Thoracic aorta (tissue), 2 donors: ENCODE data around the gene OR2A14. TPM values are rescaled to one million over a fixed set of nuclear protein-coding genes. Genes with fewer than 3 reads are reported as not detected.

Source experiments
- ATAC-seq: fragments of 150-250 bp; one replicate; pipeline ENCODE4 v1.8.0; 2017; ENCODE audit warnings: low read depth; ENCODE audit not compliant: insufficient number of reproducible peaks, low FRiP score
- DNase-seq: peaks from one replicate; pipeline ENCODE4 v3.0.0-alpha.2; 2020; ENCODE audit warnings: low spot score
- H3K27ac ChIP-seq, 2 donors: fragments of 200-600 bp; sonication (generic); 1 replicate in 1 of 2; 2 replicates in 1 of 2; pipeline ENCODE4 v1.5.1; 2016; ENCODE audit warnings: mild to moderate bottlenecking in 2 of 2, moderate library complexity in 2 of 2
- H3K27me3 ChIP-seq: fragments of 200-600 bp; sonication (generic); replicated peaks from 2 replicates; pipeline ENCODE4 v1.6.0; 2016; ENCODE audit warnings: mild to moderate bottlenecking; ENCODE audit not compliant: insufficient read depth
- H3K36me3 ChIP-seq: fragments of 200-600 bp; sonication (generic); one replicate; pipeline ENCODE4 v1.5.1; 2016
- H3K4me1 ChIP-seq, 2 donors: fragments of 200-600 bp; sonication (generic); 1 replicate in 1 of 2; 2 replicates in 1 of 2; pipeline versions ENCODE4 v1.5.1 to v1.6.0; 2016; ENCODE audit warnings: low read depth in 2 of 2, mild to moderate bottlenecking in 1 of 2; ENCODE audit not compliant: control insufficient read depth in 1 of 2
- H3K4me3 ChIP-seq: fragments of 200-600 bp; sonication (generic); 2 replicates; pipeline ENCODE4 v1.5.1; 2016; ENCODE audit warnings: mild to moderate bottlenecking
- H3K9me3 ChIP-seq: fragments of 200-600 bp; sonication (generic); 2 replicates; pipeline ENCODE4 v1.5.1; 2016
- total RNA-seq, 2 donors: library from RNA; depleted of rRNA; stranded (reverse); fragments of >200 nt; gene quantifications; one replicate each; pipeline versions ENCODE4 v1.1.0 to v1.2.3, GENCODE V29; 2016
- TF ChIP-seq, protein P1 (sequence below): fragments of 200-600 bp; sonication (generic); IDR thresholded peaks from one replicate; pipeline ENCODE4 v1.5.1; 2019; ENCODE audit warnings: antibody characterized with exemption

The OR2A14 gene
- total RNA-seq, 2 donors from 2014 or later: not detected

DNA sequence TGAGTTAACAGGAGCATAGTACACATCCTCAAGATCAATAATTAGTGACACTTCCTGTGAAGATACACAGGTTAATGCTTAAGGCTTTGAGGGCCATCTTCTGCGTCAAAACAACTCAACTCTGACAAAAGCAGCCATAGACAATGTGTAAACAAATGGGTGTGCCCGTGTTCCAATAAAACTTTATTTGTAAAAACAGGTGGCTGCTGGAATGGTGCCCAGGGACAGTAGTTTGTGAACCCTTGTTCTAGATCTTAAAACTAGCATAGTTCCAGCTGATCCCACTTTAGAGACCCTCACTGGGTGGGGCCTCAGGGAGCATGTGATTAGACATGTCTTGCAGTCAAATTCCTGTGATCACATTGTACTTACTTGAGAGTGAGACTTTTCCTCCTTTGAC is 7.8 kb downstream of the OR2A14 start:
- ATAC-seq (no peak), DNase-seq (no peak)
- H3K9me3 ChIP-seq: no peaks in the 10 kb centered on the region
- no peaks in the 10 kb centered on the region for H3K4me1 ChIP-seq
- TF ChIP-seq, protein P1, sequence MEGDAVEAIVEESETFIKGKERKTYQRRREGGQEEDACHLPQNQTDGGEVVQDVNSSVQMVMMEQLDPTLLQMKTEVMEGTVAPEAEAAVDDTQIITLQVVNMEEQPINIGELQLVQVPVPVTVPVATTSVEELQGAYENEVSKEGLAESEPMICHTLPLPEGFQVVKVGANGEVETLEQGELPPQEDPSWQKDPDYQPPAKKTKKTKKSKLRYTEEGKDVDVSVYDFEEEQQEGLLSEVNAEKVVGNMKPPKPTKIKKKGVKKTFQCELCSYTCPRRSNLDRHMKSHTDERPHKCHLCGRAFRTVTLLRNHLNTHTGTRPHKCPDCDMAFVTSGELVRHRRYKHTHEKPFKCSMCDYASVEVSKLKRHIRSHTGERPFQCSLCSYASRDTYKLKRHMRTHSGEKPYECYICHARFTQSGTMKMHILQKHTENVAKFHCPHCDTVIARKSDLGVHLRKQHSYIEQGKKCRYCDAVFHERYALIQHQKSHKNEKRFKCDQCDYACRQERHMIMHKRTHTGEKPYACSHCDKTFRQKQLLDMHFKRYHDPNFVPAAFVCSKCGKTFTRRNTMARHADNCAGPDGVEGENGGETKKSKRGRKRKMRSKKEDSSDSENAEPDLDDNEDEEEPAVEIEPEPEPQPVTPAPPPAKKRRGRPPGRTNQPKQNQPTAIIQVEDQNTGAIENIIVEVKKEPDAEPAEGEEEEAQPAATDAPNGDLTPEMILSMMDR: no peak
- H3K4me3 ChIP-seq: no peak overlapping the region
- H3K27ac ChIP-seq: no peak overlapping the region
- H3K36me3 ChIP-seq: no peaks in the 10 kb centered on the region
- no peaks in the 10 kb centered on the region for H3K27me3 ChIP-seq

DNA sequence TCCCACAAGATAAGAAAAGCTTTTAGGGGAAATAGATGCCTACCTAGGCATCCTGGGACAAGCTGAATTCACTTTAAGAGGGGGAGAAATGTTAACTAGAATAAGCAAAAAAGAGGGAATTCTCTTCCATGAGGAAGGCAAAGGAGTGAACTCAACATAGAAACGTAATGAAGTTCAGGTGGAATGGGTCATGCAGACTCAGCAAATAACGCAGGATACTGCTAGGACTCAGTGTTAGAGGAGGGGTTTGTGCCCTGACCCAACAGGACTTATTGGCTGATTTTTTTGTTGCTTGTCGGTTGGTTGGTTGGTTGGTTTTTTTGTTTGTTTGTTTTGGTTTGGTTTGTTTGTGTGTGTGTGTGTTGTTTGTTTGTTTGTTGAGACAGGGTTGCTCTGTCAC is 9.3 kb downstream of the OR2A14 start:
- Histone ChIP-seq H3K27me3 (no peaks in the 10 kb centered on the region), H3K27ac (no peak overlapping the region), H3K4me1 (no peaks in the 10 kb centered on the region), H3K36me3 (no peaks in the 10 kb centered on the region), H3K9me3 (no peaks in the 10 kb centered on the region), H3K4me3 (no peak overlapping the region)
- DNase-seq (no peak), ATAC-seq (no peak)
- TF ChIP-seq, protein P1: no peak

GRCh38 chr7:144133307-144133706 is 10.3 kb downstream of the OR2A14 start:
- no peak for ATAC-seq
- Histone ChIP-seq H3K9me3 (no peaks in the 10 kb centered on the region), H3K27me3 (no peaks in the 10 kb centered on the region), H3K4me3 (no peak overlapping the region), H3K27ac (no peak overlapping the region), H3K4me1 (no peaks in the 10 kb centered on the region), H3K36me3 (no peaks in the 10 kb centered on the region)
- TF ChIP-seq, protein P1: no peak
- DNase-seq: no peak

- H3K36me3 ChIP-seq: no peaks in the 10 kb centered on the region
- TF ChIP-seq, protein P1: no peak
- no peaks in the 10 kb centered on the region for H3K4me1 ChIP-seq
- no peak overlapping the region for H3K27ac ChIP-seq
- no peaks in the 10 kb centered on the region for H3K27me3 ChIP-seq
- no peaks in the 10 kb centered on the region for H3K9me3 ChIP-seq
- H3K4me3 ChIP-seq: no peak overlapping the region
- DNase-seq (no peak), ATAC-seq (no peak)
Observed at GRCh38 chr7:144134116-144134515, 11.1 kb downstream of the OR2A14 start.

- Histone ChIP-seq H3K4me3 (no peak overlapping the region), H3K27me3 (no peaks in the 10 kb centered on the region), H3K9me3 (no peaks in the 10 kb centered on the region), H3K36me3 (no peaks in the 10 kb centered on the region), H3K27ac (no peak overlapping the region), H3K4me1 (no peaks in the 10 kb centered on the region)
- DNase-seq: no peak
- no peak for ATAC-seq
- TF ChIP-seq, protein P1: no peak
Observed at GRCh38 chr7:144137501-144137900, 14.5 kb downstream of the OR2A14 start.
